Sigmoid colon (tissue), 7 donors: Measurements from ENCODE around the gene ASB4. TPM values are rescaled to one million over a fixed set of nuclear protein-coding genes. Genes with fewer than 3 reads are reported as not detected.

ENCODE experiments used
- DNase-seq: peaks from one replicate; pipeline ENCODE4 v3.0.0-alpha.2; 2019
- H3K27ac ChIP-seq, 4 donors: fragments of 200-600 bp; sonication (generic); one replicate each; pipeline ENCODE4 v1.5.1; 2016 to 2019; ENCODE audit warnings: mild to moderate bottlenecking in 1 of 4
- H3K27me3 ChIP-seq, 3 donors: fragments of 200-600 bp; sonication (generic); one replicate each; pipeline ENCODE4 v1.5.1; 2019; ENCODE audit warnings: mild to moderate bottlenecking in 1 of 3
- H3K36me3 ChIP-seq, 4 donors: fragments of 200-600 bp; sonication (generic); one replicate each; pipeline ENCODE4 v1.5.1; 2016 to 2019
- H3K4me1 ChIP-seq, 4 donors: fragments of 200-600 bp; sonication (generic); one replicate each; pipeline ENCODE4 v1.5.1; 2017 to 2019
- H3K4me3 ChIP-seq, 4 donors: fragments of 200-600 bp; sonication (generic); one replicate each; pipeline ENCODE4 v1.5.1; 2017 to 2019; ENCODE audit warnings: mild to moderate bottlenecking in 2 of 4, moderate library complexity in 1 of 4
- H3K9me3 ChIP-seq, 4 donors: fragments of 200-600 bp in 3 of 4; sonication (generic) in 3 of 4; one replicate each; pipeline versions ENCODE4 v1.5.1 to v1.6.1; 2013 to 2019
- CTCF ChIP-seq, 4 experiments: fragments of 450-650 bp in 3 of 4; fragments of 200-600 bp in 1 of 4; IDR thresholded peaks; one replicate each; pipeline ENCODE4 v1.5.1; 2016 to 2019; ENCODE audit warnings: antibody characterized with exemption in 4 of 4, mild to moderate bottlenecking in 3 of 4, moderate library complexity in 2 of 4
- EP300 ChIP-seq, 4 donors: sonication (generic); formaldehyde crosslinking; IDR thresholded peaks; one replicate each; pipeline ENCODE4 v1.6.1; 2017; ENCODE audit warnings: antibody characterized with exemption in 4 of 4
- POLR2A ChIP-seq, 2 donors: fragments of 450-650 bp; IDR thresholded peaks; one replicate each; pipeline ENCODE4 v1.6.1; 2016; ENCODE audit warnings: antibody characterized with exemption in 2 of 2, mild to moderate bottlenecking in 2 of 2, moderate library complexity in 2 of 2
- POLR2AphosphoS5 ChIP-seq, 4 donors: sonication (generic); formaldehyde crosslinking; IDR thresholded peaks; one replicate each; pipeline ENCODE4 v1.6.1; 2017; ENCODE audit warnings: antibody characterized with exemption in 4 of 4
- WGBS, 2 donors: extraction: QIAGEN DNeasy Blood & Tissue Kit; methylation state at CpG; one replicate each; pipeline ENCODE4 v1.1.7; 2013; 5-methylcytosine and 5-hydroxymethylcytosine counted together
- intact Hi-C: fragments of 100-400 bp; cut with DNase I; formaldehyde crosslinking; loops from one replicate; pipeline ENCODE4 v1.15.1; 2023
- polyA plus RNA-seq, 3 donors: library from polyadenylated mRNA; stranded (reverse); fragments of 200-250 nt; gene quantifications; one replicate each; pipeline ENCODE4 v1.2.3, GENCODE V29; 2013
- total RNA-seq, 4 donors: library from RNA; depleted of rRNA; stranded (reverse); fragments of >200 nt; gene quantifications; one replicate each; pipeline ENCODE4 v1.1.0, GENCODE V29; 2016
- donor health status: healthy with polysubstance abuse.
- donor health status: Bipolar disorder and iron deficiency.
- donor health status: healthy.

The ASB4 gene
- total and polyA plus RNA-seq, 7 donors: 0.19 TPM; not detected in 6

- TF ChIP-seq CTCF (IDR thresholded peaks at IDR 0.05) (no peak), POLR2AphosphoS5 (IDR thresholded peaks at IDR 0.05) (peak; percentile 4 to 57 (median 38)), EP300 (IDR thresholded peaks at IDR 0.05) (no peak)
- H3K4me3 ChIP-seq: no peak overlapping the region
- peak overlapping the region; percentile 13 to 99 (median 72) for H3K27ac ChIP-seq
- intact Hi-C loops: loop anchor here (2.0 kb wide), 1 partner anchor 33 kb away; no protein-coding TSS in a partner anchor
- WGBS, 2 donors: 53 to 58% methylated on average over 3 of the region's 3 CpGs
- no peak for DNase-seq
- H3K36me3 ChIP-seq: peaks cover 41 to 61% (median 50%) of the 10 kb centered on the region in 4 donors
- H3K4me1 ChIP-seq: peaks cover 0 to 41% (median 32%) of the 10 kb centered on the region in 4 donors
- no peaks in the 10 kb centered on the region for H3K9me3 ChIP-seq
- no peaks in the 10 kb centered on the region for H3K27me3 ChIP-seq
Measured at GRCh38 chr7:95583834-95584621, 98.3 kb downstream of the ASB4 start.

DNA sequence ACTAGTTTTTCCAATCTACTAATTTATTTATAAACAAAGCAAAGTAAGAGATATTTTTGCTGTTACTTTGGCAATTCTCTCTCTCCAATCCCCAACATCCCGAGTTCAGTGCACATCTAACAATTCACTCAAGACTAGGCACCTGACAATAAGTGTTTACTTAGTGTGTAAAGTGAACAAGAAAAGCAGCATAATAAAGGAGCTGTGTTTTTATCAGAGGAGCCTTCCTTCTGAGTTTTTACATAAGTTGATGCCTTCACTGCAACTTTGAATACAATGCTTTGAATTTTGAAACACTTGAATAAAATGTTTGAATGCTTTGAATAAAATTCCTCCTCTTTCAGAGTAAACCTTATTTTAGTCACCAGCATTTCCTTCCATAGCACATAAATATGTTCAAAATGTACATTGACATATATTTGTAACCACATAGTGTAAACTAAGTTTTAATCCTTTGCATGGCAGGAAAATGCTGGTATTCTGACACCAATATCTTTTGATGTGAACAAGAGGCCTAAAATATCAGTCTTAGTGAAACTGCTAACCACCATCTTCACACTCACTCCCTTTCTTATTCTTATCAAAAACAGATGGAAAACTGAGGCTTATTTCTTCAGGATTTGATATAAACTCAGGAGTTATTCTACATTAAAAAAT lies 99.2 kb downstream of the ASB4 start:
- Histone ChIP-seq H3K9me3 (no peaks in the 10 kb centered on the region), H3K27me3 (no peaks in the 10 kb centered on the region), H3K27ac (peak overlapping the region; percentile 13 to 99 (median 72)), H3K36me3 (peaks cover 49 to 69% (median 58%) of the 10 kb centered on the region in 4 donors), H3K4me3 (no peak overlapping the region), H3K4me1 (peaks cover 0 to 50% (median 40%) of the 10 kb centered on the region in 4 donors)
- intact Hi-C loops: no loop called here
- TF ChIP-seq POLR2A (IDR thresholded peaks at IDR 0.05) (peak in 1 of 2 donors; percentile 6), POLR2AphosphoS5 (IDR thresholded peaks at IDR 0.05) (peak; percentile 26 to 73 (median 60)), EP300 (IDR thresholded peaks at IDR 0.05) (no peak), CTCF (IDR thresholded peaks at IDR 0.05) (no peak)
- WGBS, 2 donors: 73% methylated on average over 1 of the region's 1 CpG
- no peak for DNase-seq

DNA sequence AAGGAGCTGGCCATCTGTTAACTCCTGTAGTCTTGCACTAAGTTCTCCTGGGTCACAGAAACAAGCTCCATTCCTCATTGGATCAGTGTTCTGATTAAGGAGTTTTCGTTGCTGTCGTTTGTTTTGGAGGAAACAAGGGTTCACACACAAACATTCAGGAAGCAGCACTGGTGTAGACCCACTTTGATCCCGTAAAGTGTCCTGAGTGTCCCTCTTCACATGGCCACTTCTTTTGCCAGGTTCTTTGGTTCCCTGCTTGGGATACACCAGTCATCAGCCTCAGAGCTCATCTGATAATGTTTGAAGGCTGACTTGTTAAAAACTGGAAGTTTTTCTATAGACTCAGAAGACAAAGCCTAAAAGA lies 99.7 kb downstream of the ASB4 start:
- no peaks in the 10 kb centered on the region for H3K9me3 ChIP-seq
- peak overlapping the region; percentile 10 to 99 (median 72) for H3K27ac ChIP-seq
- TF ChIP-seq EP300 (IDR thresholded peaks at IDR 0.05): no peak
- TF ChIP-seq POLR2AphosphoS5 (IDR thresholded peaks at IDR 0.05): no peak
- TF ChIP-seq CTCF (IDR thresholded peaks at IDR 0.05): no peak
- no peak for TF ChIP-seq POLR2A (IDR thresholded peaks at IDR 0.05)
- H3K36me3 ChIP-seq: peaks cover 54 to 75% (median 63%) of the 10 kb centered on the region in 4 donors
- H3K4me3 ChIP-seq: no peak overlapping the region
- no peak for DNase-seq
- H3K27me3 ChIP-seq: no peaks in the 10 kb centered on the region
- WGBS, 2 donors: 81 to 86% methylated on average over 3 of the region's 3 CpGs
- peaks cover 0 to 55% (median 45%) of the 10 kb centered on the region in 4 donors for H3K4me1 ChIP-seq
- intact Hi-C loops: no loop called here

GRCh38 chr7:95586951-95587301 lies 101.2 kb downstream of the ASB4 start:
- Histone ChIP-seq H3K9me3 (no peaks in the 10 kb centered on the region), H3K4me1 (peaks cover 0 to 70% (median 60%) of the 10 kb centered on the region in 4 donors), H3K4me3 (peak overlapping the region in 2 of 4 donors; percentile 6 to 77), H3K27ac (peak overlapping the region in 3 of 4 donors; percentile 50 to 99 (median 93)), H3K27me3 (no peaks in the 10 kb centered on the region), H3K36me3 (peaks cover 70 to 90% (median 78%) of the 10 kb centered on the region in 4 donors)
- no peak for TF ChIP-seq CTCF (IDR thresholded peaks at IDR 0.05)
- no peak for TF ChIP-seq POLR2A (IDR thresholded peaks at IDR 0.05)
- TF ChIP-seq POLR2AphosphoS5 (IDR thresholded peaks at IDR 0.05): peak in 2 of 4 donors; percentile 2 to 32
- intact Hi-C loops: no loop called here
- WGBS, 2 donors: 88 to 91% methylated on average over 3 of the region's 3 CpGs
- no peak for DNase-seq
